Psoas muscle (tissue), 8 donors: ENCODE data around the gene PPP2R5B. TPM values are rescaled to one million over a fixed set of nuclear protein-coding genes. Genes with fewer than 3 reads are reported as not detected.

Experiments
- ATAC-seq, 4 donors: fragments of 200-7000 bp; cut with Tn5 transposase; one replicate each; pipeline ENCODE4 v1.9.1; 2020; ENCODE audit warnings: moderate library complexity in 3 of 4, mild to moderate bottlenecking in 2 of 4
- DNase-seq, 2 donors: peaks; one replicate each; pipeline ENCODE4 v3.0.0-alpha.2; 2020
- H3K27ac ChIP-seq: fragments of 200-600 bp; one replicate; pipeline ENCODE4 v1.8.0; 2022
- H3K27me3 ChIP-seq, 3 donors: fragments of 200-600 bp in 1 of 3; one replicate each; pipeline versions ENCODE4 v1.6.1 to v1.8.0; 2013 to 2022; ENCODE audit warnings: low read length in 2 of 3, mild to moderate bottlenecking in 2 of 3, moderate library complexity in 1 of 3; ENCODE audit not compliant: insufficient read depth in 3 of 3
- H3K36me3 ChIP-seq, 2 donors: fragments of 200-600 bp in 1 of 2; one replicate each; pipeline versions ENCODE4 v1.6.1 to v1.8.0; 2013 to 2022; ENCODE audit warnings: low read depth in 1 of 2, mild to moderate bottlenecking in 1 of 2, moderate library complexity in 1 of 2; ENCODE audit not compliant: insufficient read depth in 1 of 2
- H3K4me1 ChIP-seq: fragments of 200-600 bp; one replicate; pipeline ENCODE4 v1.8.0; 2022
- H3K4me3 ChIP-seq: fragments of 200-600 bp; one replicate; pipeline ENCODE4 v1.8.0; 2022; ENCODE audit warnings: mild to moderate bottlenecking
- H3K9me3 ChIP-seq: fragments of 200-600 bp; one replicate; pipeline ENCODE4 v1.8.0; 2022
- CTCF ChIP-seq: fragments of 200-600 bp; IDR thresholded peaks from one replicate; pipeline ENCODE4 v1.8.0; 2022; ENCODE audit warnings: antibody characterized with exemption
- WGBS, 3 donors: extraction: QIAGEN DNeasy Blood & Tissue Kit; methylation state at CpG; one replicate each; pipeline versions ENCODE4 v1.1.6 to v1.1.7; 2013; 5-methylcytosine and 5-hydroxymethylcytosine counted together
- intact Hi-C, 2 donors: fragments of 100-400 bp; cut with DNase I; formaldehyde crosslinking; loops; one replicate each; pipeline versions ENCODE4 v1.11.0 to v1.14.2; 2022
- long read RNA-seq, 2 donors: library from polyadenylated mRNA; unstranded; transcript quantifications; one replicate each; pipeline ENCODE4 v2.0.0, GENCODE V29; 2021
- polyA plus RNA-seq, 3 donors: library from polyadenylated mRNA; stranded (reverse); fragments of 200-250 nt; gene quantifications; one replicate each; pipeline ENCODE4 v1.2.3, GENCODE V29; 2013
- total RNA-seq, 4 donors: library from RNA; stranded (reverse); fragmentation: NEBNext Ultra II Directional in 2 of 4; extraction: Animal tissue kit (Norgen Biotek cat#: 25700) in 2 of 4; gene quantifications; one replicate each; pipeline versions ENCODE4 v1.2.1 to v1.2.4, GENCODE V29; 2021 to 2023
- donor health status: healthy with polysubstance abuse.
- donor health status: DM: no; HTN: no; CAD: no; lungs with moderate emphysema.
- donor health status: Bipolar disorder and iron deficiency.
- donor health status: healthy.
- donor health status: DM: yes; HTN: yes; CAD: no.
- donor health status: DM: no; HTN: no; CAD: no.
- donor health status: DM: no; HTN: no; CAD: no.
- donor health status: DM: yes; HTN: yes; CAD: no.

Gene PPP2R5B
- total RNA-seq = 10 to 100 TPM; 13.2 to 21.9 (median 18.1) TPM
- 10 to 100 TPM; 14.9 to 36.1 (median 16.8) TPM for polyA plus RNA-seq
- long read RNA-seq, donor 1, transcript PPP2R5B-201 (14 exons, 2,745 nt) = major isoform, 9 of 18 reads
- long read RNA-seq, donor 1, partial matches to known transcripts = 7 of 18 reads
- long read RNA-seq, donor 1, other reads (novel, unspliced or antisense) = 2 of 18 reads
- long read RNA-seq, donor 2, transcript PPP2R5B-201 (14 exons, 2,745 nt) = major isoform, 12 of 45 reads
- long read RNA-seq, donor 2, partial matches to known transcripts = 26 of 45 reads
- long read RNA-seq, donor 2, other reads (novel, unspliced or antisense) = 7 of 45 reads

GRCh38 chr11:64923944-64924909 lies at the start of gene PPP2R5B:
Gene PPP2R5B, plus strand, starts transcription at chr11:64924689. Its CDS starts 1,046 bp downstream, at chr11:64925735.
- Histone ChIP-seq H3K4me3 (peak within 1 kb of the TSS; percentile 99), H3K9me3 (no peaks in the 10 kb centered on the region), H3K27ac (peak within 1 kb of the TSS; percentile 97), H3K4me1 (peaks cover 17% of the 10 kb centered on the region), H3K27me3 (no peaks in the 10 kb centered on the region), H3K36me3 (peaks cover 2 to 30% of the 10 kb centered on the region in 2 donors)
- intact Hi-C loops = no loop called here
- TF ChIP-seq CTCF = no peak
- 0 to 1% (median 1%) methylated on average over 35 to 47 of the region's 47 CpGs for WGBS, 3 donors
- DNase-seq = peak; percentile 95 to 96
- peak; percentile 96 to 97 (median 97) for ATAC-seq

GRCh38 chr11:64875369-64876228 lies 48.9 kb upstream of the PPP2R5B start:
- intact Hi-C loops = loop anchor here (2.0 kb wide), 2 partner anchors 13 to 17 kb away; no protein-coding TSS in a partner anchor
- peak overlapping the region; percentile 97 for H3K27ac ChIP-seq
- TF ChIP-seq CTCF = no peak
- DNase-seq = peak in 1 of 2 donors; percentile 23
- no peaks in the 10 kb centered on the region for H3K9me3 ChIP-seq
- H3K36me3 ChIP-seq = peaks cover 0 to 27% of the 10 kb centered on the region in 2 donors
- no peaks in the 10 kb centered on the region for H3K27me3 ChIP-seq
- ATAC-seq = peak in 2 of 4 donors; percentile 6 to 19
- WGBS, 3 donors = 27 to 62% (median 28%) methylated on average over 17 of the region's 17 CpGs
- H3K4me3 ChIP-seq = peak overlapping the region; percentile 99
- peaks cover 72% of the 10 kb centered on the region for H3K4me1 ChIP-seq

GRCh38 chr11:64876229-64876750 lies 48.2 kb upstream of the PPP2R5B start:
- intact Hi-C loops = loop anchor here (2.0 kb wide), 2 partner anchors 13 to 17 kb away; no protein-coding TSS in a partner anchor
- Histone ChIP-seq H3K27me3 (no peaks in the 10 kb centered on the region), H3K4me1 (peaks cover 65% of the 10 kb centered on the region), H3K9me3 (no peaks in the 10 kb centered on the region), H3K27ac (peak overlapping the region; percentile 97), H3K4me3 (peak overlapping the region; percentile 99), H3K36me3 (peaks cover 0 to 27% of the 10 kb centered on the region in 2 donors)
- DNase-seq = peak in 1 of 2 donors; percentile 13
- no peak for ATAC-seq
- TF ChIP-seq CTCF = no peak
- WGBS, 3 donors = 6 to 35% (median 8%) methylated on average over 11 of the region's 11 CpGs

DNA sequence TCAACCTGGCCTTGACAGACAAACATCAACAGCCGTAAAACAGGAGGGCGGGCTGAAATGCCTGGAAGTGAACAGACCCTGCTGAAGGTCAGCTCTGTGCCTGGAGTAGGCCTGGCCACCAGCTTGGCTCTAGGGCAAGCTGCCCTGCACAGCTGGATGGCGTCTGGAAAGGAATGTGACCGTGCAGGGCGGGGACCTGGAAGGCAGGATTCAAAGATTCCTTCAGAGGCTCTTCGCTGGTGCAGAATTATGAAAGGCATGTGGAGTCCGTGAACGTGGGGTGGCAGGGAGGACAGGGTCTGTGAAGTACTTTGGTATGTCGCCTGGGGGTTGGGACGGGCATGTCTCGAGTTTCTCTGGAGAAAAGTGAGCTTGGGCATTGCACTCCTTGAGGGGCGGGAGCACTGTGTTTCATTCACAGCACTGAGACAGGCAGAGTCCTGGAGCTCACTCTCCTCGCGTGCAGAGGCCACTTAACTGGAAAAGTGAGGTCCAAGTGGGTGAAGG lies 47.6 kb upstream of the PPP2R5B start:
- DNase-seq (peak; percentile 49 to 74), ATAC-seq (peak; percentile 17 to 52 (median 48))
- H3K9me3 ChIP-seq = no peaks in the 10 kb centered on the region
- H3K27me3 ChIP-seq = no peaks in the 10 kb centered on the region
- intact Hi-C loops = loop anchor here (2.0 kb wide), 2 partner anchors 14 to 18 kb away; no protein-coding TSS in a partner anchor
- no peak for TF ChIP-seq CTCF
- peak overlapping the region; percentile 97 for H3K27ac ChIP-seq
- H3K36me3 ChIP-seq = peaks cover 0 to 27% of the 10 kb centered on the region in 2 donors
- peak overlapping the region; percentile 99 for H3K4me3 ChIP-seq
- WGBS, 3 donors = 3 to 6% (median 4%) methylated on average over 14 of the region's 14 CpGs
- peaks cover 59% of the 10 kb centered on the region for H3K4me1 ChIP-seq
